ENCODE measurements around the gene FAM131C. TPM values are rescaled to one million over a fixed set of nuclear protein-coding genes. Genes with fewer than 3 reads are reported as not detected.
"Not testable (repeated sequence)": the region's sequence is repeated elsewhere in the genome, so short reads cannot be mapped to it uniquely, and the experiment has no call there.

FAM131C gene
- total and polyA plus RNA-seq, 10 of the 15 experiments (the other 5 are each of a cell fraction or from before 2014, with no cell fraction given) = 0.03 TPM; not detected in 9

DNA sequence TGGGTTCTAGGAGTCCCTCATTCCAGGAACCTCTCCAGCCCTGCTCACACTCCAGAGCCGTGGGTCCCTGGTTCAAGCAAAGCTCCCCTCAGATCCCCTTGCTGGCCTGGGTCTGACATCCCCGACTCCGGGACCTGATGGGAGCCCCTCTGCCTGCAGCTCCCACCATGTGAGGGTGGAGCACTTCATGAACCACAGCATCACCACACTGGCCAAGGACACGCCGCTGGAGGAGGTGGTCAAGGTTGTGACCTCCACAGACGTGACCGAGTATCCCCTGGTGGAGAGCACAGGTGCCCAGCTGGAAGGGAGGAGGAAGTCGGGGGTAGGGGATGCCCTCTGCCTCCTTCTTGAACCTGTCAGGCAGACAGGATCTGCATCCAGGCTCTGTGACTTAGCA lies 41.9 kb downstream of the FAM131C start (continued):
- TF ChIP-seq POU2F2 (IDR thresholded peaks at IDR 0.05; ENCODE audit: borderline replicate concordance, low read depth, low read length) = no peak
- TF ChIP-seq, protein P1, sequence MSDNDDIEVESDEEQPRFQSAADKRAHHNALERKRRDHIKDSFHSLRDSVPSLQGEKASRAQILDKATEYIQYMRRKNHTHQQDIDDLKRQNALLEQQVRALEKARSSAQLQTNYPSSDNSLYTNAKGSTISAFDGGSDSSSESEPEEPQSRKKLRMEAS (IDR thresholded peaks at IDR 0.05; ENCODE audit: low read depth, low read length) = no peak
- TF ChIP-seq RFX5 (IDR thresholded peaks at IDR 0.05; ENCODE audit: low read depth, low read length) = no peak
- TF ChIP-seq ZNF622 (IDR thresholded peaks at IDR 0.05) = no peak
- TF ChIP-seq DPF2 (IDR thresholded peaks at IDR 0.05) = no peak
- no peak for TF ChIP-seq SIX5 (IDR thresholded peaks at IDR 0.05; ENCODE audit: low read depth, low read length, severe bottlenecking)
- no peak for TF ChIP-seq PML (IDR thresholded peaks at IDR 0.05; ENCODE audit: low read length)

DNA sequence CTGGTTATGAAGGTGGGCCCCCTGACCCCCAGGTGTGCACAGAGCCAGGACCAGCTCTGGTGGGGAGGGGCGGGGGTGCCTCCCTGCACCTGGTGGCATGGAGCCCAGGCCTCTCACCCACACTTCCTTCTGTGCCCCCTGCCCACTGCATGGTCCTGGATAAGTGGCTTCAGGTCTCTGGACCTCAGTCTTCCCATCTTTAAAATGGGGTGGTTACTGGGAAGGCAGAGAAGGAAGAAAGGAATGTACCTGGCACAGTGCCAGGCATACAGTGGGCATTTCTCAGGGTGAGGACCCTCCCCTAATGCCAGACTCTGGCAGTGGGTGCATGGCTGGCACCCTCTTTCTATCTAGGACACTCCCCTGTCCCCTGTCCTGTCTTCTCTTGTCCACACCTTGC lies 44.2 kb downstream of the FAM131C start:
- Histone ChIP-seq H3K9ac (ENCODE audit: control insufficient read depth, insufficient read depth, low read length) (no peak overlapping the region), H4K20me1 (ENCODE audit: control insufficient read depth, insufficient read depth) (no peaks in the 10 kb centered on the region), H3K4me3 (no peak overlapping the region), H2AFZ (ENCODE audit: control insufficient read depth, low read depth, low read length) (no peak overlapping the region), H3K79me2 (ENCODE audit: control insufficient read depth, insufficient read depth, low read length) (no peaks in the 10 kb centered on the region), H3K36me3 (ENCODE audit: control insufficient read depth in 2 of 2, insufficient read depth in 2 of 2, low read length in 1 of 2) (no peaks in the 10 kb centered on the region), H3K27ac (ENCODE audit: control insufficient read depth, insufficient read depth) (no peak overlapping the region), H3K27me3 (replicated peaks in 1 of 2; ENCODE audit: control insufficient read depth in 2 of 2, insufficient read depth in 2 of 2, low read length in 1 of 2) (no peaks in the 10 kb centered on the region), H3K4me1 (ENCODE audit: control insufficient read depth, insufficient read depth, low read length) (no peaks in the 10 kb centered on the region), H3K4me2 (ENCODE audit: control insufficient read depth, insufficient read depth) (no peak overlapping the region), H3K9me3 (replicated peaks; ENCODE audit: control insufficient read depth, insufficient read depth, low read length) (no peaks in the 10 kb centered on the region)
- in situ Hi-C loops (cut with MboI) = no loop called here
- POLR2A ChIA-PET = no interaction called here
- CTCF ChIA-PET = no interaction called here
- DNase-seq (ENCODE audit: low read depth, low spot score) (no peak), FAIRE-seq (no peak), ATAC-seq (no peak)
- TF ChIP-seq NFYB (IDR thresholded peaks at IDR 0.05; ENCODE audit: insufficient read depth, low read depth, low read length) (no peak), BACH1 (IDR thresholded peaks at IDR 0.05; ENCODE audit: borderline replicate concordance) (no peak), NR2F1 (conservative IDR thresholded peaks at IDR 0.05) (no peak), STAT3 (IDR thresholded peaks at IDR 0.05; ENCODE audit: low read depth, low read length) (no peak), RELA (IDR thresholded peaks at IDR 0.05; ENCODE audit: borderline replicate concordance, partially characterized antibody) (no peak)
- TF ChIP-seq, protein P2, sequence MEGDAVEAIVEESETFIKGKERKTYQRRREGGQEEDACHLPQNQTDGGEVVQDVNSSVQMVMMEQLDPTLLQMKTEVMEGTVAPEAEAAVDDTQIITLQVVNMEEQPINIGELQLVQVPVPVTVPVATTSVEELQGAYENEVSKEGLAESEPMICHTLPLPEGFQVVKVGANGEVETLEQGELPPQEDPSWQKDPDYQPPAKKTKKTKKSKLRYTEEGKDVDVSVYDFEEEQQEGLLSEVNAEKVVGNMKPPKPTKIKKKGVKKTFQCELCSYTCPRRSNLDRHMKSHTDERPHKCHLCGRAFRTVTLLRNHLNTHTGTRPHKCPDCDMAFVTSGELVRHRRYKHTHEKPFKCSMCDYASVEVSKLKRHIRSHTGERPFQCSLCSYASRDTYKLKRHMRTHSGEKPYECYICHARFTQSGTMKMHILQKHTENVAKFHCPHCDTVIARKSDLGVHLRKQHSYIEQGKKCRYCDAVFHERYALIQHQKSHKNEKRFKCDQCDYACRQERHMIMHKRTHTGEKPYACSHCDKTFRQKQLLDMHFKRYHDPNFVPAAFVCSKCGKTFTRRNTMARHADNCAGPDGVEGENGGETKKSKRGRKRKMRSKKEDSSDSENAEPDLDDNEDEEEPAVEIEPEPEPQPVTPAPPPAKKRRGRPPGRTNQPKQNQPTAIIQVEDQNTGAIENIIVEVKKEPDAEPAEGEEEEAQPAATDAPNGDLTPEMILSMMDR (IDR thresholded peaks at IDR 0.05 in 2 of 3, conservative IDR thresholded peaks at IDR 0.05 in 1 of 3; ENCODE audit: control insufficient read depth in 2 of 3, extremely low read depth in 1 of 3, insufficient read depth in 1 of 3, low read depth in 3 of 3, low read length in 3 of 3) = no peak
- intact Hi-C loops (cut with micrococcal nuclease; ENCODE audit: unreplicated experiment) = no loop called here
- no TSS peak for BruUV-seq (replicated peaks)
- WGBS (ENCODE audit: insufficient coverage, insufficient replicate concordance, low lambda C conversion rate, missing lambda C conversion rate) = 0% methylated on average over 1 of the region's 1 CpG
- SMC1A ChIA-PET (ENCODE audit: uncharacterized antibody, unreplicated experiment) = interaction anchor here (1.3 kb wide), 1 partner anchor 19 kb away, joined by 3 read pairs; no protein-coding TSS in a partner anchor
- RAD21 ChIA-PET (ENCODE audit: unreplicated experiment) = no interaction called here

DNA sequence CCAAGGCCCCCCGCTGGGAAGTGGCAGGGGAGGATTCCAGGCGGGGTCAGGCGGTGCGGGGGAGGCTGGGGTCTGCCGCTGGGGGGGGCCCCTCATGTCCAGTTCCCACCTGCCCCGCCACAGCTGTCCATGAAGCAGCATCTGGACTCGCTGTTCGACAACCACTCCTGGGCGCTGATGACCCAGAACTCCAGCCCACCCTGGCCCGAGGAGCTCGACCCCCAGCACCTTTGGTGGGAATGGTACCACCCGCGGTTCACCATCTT lies 44.5 kb downstream of the FAM131C start:
- H3K9me3 ChIP-seq (replicated peaks; ENCODE audit: control insufficient read depth, insufficient read depth, low read length); H2AFZ ChIP-seq (ENCODE audit: control insufficient read depth, low read depth, low read length); H3K4me2 ChIP-seq (ENCODE audit: control insufficient read depth, insufficient read depth); RAD21 ChIA-PET (ENCODE audit: unreplicated experiment); H3K4me1 ChIP-seq (ENCODE audit: control insufficient read depth, insufficient read depth, low read length); DNase-seq (ENCODE audit: low read depth, low spot score); H3K9ac ChIP-seq (ENCODE audit: control insufficient read depth, insufficient read depth, low read length); H3K36me3 ChIP-seq (ENCODE audit: control insufficient read depth in 2 of 2, insufficient read depth in 2 of 2, low read length in 1 of 2); ATAC-seq; H4K20me1 ChIP-seq (ENCODE audit: control insufficient read depth, insufficient read depth); H3K79me2 ChIP-seq (ENCODE audit: control insufficient read depth, insufficient read depth, low read length); H3K27me3 ChIP-seq (replicated peaks in 1 of 2; ENCODE audit: control insufficient read depth in 2 of 2, insufficient read depth in 2 of 2, low read length in 1 of 2); intact Hi-C loops (cut with micrococcal nuclease; ENCODE audit: unreplicated experiment); FAIRE-seq; H3K27ac ChIP-seq (ENCODE audit: control insufficient read depth, insufficient read depth); in situ Hi-C loops (cut with MboI); H3K4me3 ChIP-seq; BruUV-seq (replicated peaks); POLR2A ChIA-PET: not testable (repeated sequence)
- ChIA-PET CTCF (interaction anchor here (1.3 kb wide), 1 partner anchor 21 kb away, joined by 4 read pairs; no protein-coding TSS in a partner anchor), SMC1A (ENCODE audit: uncharacterized antibody, unreplicated experiment) (interaction anchor here (1.3 kb wide), 1 partner anchor 19 kb away, joined by 3 read pairs; no protein-coding TSS in a partner anchor)
- WGBS (ENCODE audit: insufficient coverage, insufficient replicate concordance, low lambda C conversion rate, missing lambda C conversion rate) = 33% methylated on average over 10 of the region's 13 CpGs

Measured in GM12878 (cell line).